IMR-90 (cell line): ENCODE results near the gene ATP5MK. TPM values are rescaled to one million over a fixed set of nuclear protein-coding genes. Genes with fewer than 3 reads are reported as not detected.

Experiments used
- microRNA-seq, 2 experiments: library from miRNA; stranded (forward) in 1 of 2; unstranded in 1 of 2; fragments of 10-50 nt in 1 of 2; fragments of <30 nt in 1 of 2; gene quantifications in 1 of 2; microRNA quantifications in 1 of 2; one replicate each; pipeline versions ENCODE3 to v1.1.0; 2013 to 2020; ENCODE audit not compliant: insufficient read depth in 1 of 2, insufficient read length in 1 of 2, unreplicated experiment in 1 of 2
- polyA plus RNA-seq, 3 experiments: library from polyadenylated mRNA; depleted of rRNA; stranded (reverse); fragments of >200 nt; gene quantifications; 2 replicates each; pipeline ENCODE4 v1.2.3, GENCODE V29; 2012; ENCODE audit warnings: low replicate concordance in 1 of 3
- total RNA-seq: library from RNA; depleted of rRNA; stranded (reverse); fragments of >200 nt; gene quantifications from 2 replicates; pipeline ENCODE4 v1.2.3, GENCODE V29; 2012; rRNA removed

Gene ATP5MK
- total and polyA plus RNA-seq, 2 of the 4 experiments (the other 2 are of a cell fraction) = 73.4 to 101 TPM

Small RNAs within 50 kb of the gene (microRNA-seq; reads per million reads assigned to microRNA genes)
- 2,071 reads per million, percentile 85 among the genes with 10 or more reads in this experiment for gene MIR1307 (ENCODE audit: unreplicated experiment)

Other genes with a start within 250 kb of the ATP5MK start
- gene NT5C2, start 203.2 kb downstream of the ATP5MK start, total RNA-seq = 60.0 and 83.3 TPM in 2 replicates
- gene NT5C2, start 203.2 kb downstream of the ATP5MK start, polyA plus RNA-seq (2012; rRNA removed) = 48.4 and 65.1 TPM in 2 replicates
- gene RPEL1, start 150.6 kb downstream of the ATP5MK start, total RNA-seq = under 0.01 and 0.28 TPM in 2 replicates
- gene RPEL1, start 150.6 kb downstream of the ATP5MK start, polyA plus RNA-seq (2012; rRNA removed) = 0.07 and 0.26 TPM in 2 replicates
- 4.5 and 6.4 TPM in 2 replicates for gene INA, start 119.3 kb downstream of the ATP5MK start, total RNA-seq
- gene INA, start 119.3 kb downstream of the ATP5MK start, polyA plus RNA-seq (2012; rRNA removed) = 7.5 and 8.8 TPM in 2 replicates
- 6.5 and 10.0 TPM in 2 replicates for gene PCGF6, start 45.3 kb downstream of the ATP5MK start, total RNA-seq
- 4.0 and 4.9 TPM in 2 replicates for gene PCGF6, start 45.3 kb downstream of the ATP5MK start, polyA plus RNA-seq (2012; rRNA removed)
- 3.6 and 5.0 TPM in 2 replicates for gene TAF5, start 28.5 kb downstream of the ATP5MK start, total RNA-seq
- gene TAF5, start 28.5 kb downstream of the ATP5MK start, polyA plus RNA-seq (2012; rRNA removed) = 1.7 and 1.9 TPM in 2 replicates
- gene PDCD11, start 151 bp upstream of the ATP5MK start, total RNA-seq = 49.7 and 56.8 TPM in 2 replicates
- gene PDCD11, start 151 bp upstream of the ATP5MK start, polyA plus RNA-seq (2012; rRNA removed) = 20.0 and 20.4 TPM in 2 replicates
- gene CALHM2, start 55.9 kb upstream of the ATP5MK start, total RNA-seq = 2.2 and 2.5 TPM in 2 replicates
- 7.9 and 9.0 TPM in 2 replicates for gene CALHM2, start 55.9 kb upstream of the ATP5MK start, polyA plus RNA-seq (2012; rRNA removed)
- gene CALHM1, start 62.4 kb upstream of the ATP5MK start, total RNA-seq = not detected in 2 replicates
- gene CALHM1, start 62.4 kb upstream of the ATP5MK start, polyA plus RNA-seq (2012; rRNA removed) = not detected in 2 replicates
- gene CALHM3, start 82.8 kb upstream of the ATP5MK start, total RNA-seq = not detected in 2 replicates
- gene CALHM3, start 82.8 kb upstream of the ATP5MK start, polyA plus RNA-seq (2012; rRNA removed) = not detected in 2 replicates
- 0.28 and 0.36 TPM in 2 replicates for gene NEURL1, start 97.2 kb upstream of the ATP5MK start, total RNA-seq
- gene NEURL1, start 97.2 kb upstream of the ATP5MK start, polyA plus RNA-seq (2012; rRNA removed) = 0.82 and 1.5 TPM in 2 replicates